Hepatocyte (in vitro differentiated cells): ENCODE measurements around the gene FREM1.

Experiments used
- EZH2 ChIP-seq: fragments of 200-600 bp; sonication (generic); IDR thresholded peaks from 2 replicates; pipeline ENCODE4 v1.6.1; 2016; ENCODE audit warnings: antibody characterized with exemption, mild to moderate bottlenecking, borderline replicate concordance
- EZH2phosphoT487 ChIP-seq: fragments of 200-600 bp; sonication (generic); IDR thresholded peaks from one replicate; pipeline ENCODE4 v1.6.1; 2018; ENCODE audit warnings: antibody characterized with exemption, mild to moderate bottlenecking, low read depth, moderate library complexity; ENCODE audit not compliant: unreplicated experiment, severe bottlenecking
- TF ChIP-seq, protein P1 (sequence below): fragments of 200-600 bp; sonication (generic); IDR thresholded peaks from 2 replicates; pipeline ENCODE4 v1.5.1; 2016; ENCODE audit warnings: antibody characterized with exemption, mild to moderate bottlenecking; ENCODE audit not compliant: poor library complexity

DNA sequence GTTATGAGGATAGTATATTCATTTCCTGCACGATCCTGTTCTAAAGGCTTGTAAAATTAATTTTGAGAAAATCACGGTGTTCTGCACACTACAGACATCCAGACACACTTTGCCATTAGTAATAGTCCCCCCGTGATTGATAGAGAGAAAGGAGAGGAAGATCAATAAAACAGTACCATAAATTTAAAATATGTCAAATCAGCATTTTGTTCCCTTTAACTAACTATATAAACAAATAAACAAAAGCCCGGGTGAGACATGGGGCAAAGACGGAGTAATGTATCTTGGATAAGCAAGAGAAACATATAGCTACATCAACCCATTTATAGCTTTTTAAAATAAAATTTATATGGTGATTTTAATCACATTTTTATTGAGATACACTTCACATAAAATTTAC lies 177.1 kb downstream of the FREM1 start:
- TF ChIP-seq, protein P1, sequence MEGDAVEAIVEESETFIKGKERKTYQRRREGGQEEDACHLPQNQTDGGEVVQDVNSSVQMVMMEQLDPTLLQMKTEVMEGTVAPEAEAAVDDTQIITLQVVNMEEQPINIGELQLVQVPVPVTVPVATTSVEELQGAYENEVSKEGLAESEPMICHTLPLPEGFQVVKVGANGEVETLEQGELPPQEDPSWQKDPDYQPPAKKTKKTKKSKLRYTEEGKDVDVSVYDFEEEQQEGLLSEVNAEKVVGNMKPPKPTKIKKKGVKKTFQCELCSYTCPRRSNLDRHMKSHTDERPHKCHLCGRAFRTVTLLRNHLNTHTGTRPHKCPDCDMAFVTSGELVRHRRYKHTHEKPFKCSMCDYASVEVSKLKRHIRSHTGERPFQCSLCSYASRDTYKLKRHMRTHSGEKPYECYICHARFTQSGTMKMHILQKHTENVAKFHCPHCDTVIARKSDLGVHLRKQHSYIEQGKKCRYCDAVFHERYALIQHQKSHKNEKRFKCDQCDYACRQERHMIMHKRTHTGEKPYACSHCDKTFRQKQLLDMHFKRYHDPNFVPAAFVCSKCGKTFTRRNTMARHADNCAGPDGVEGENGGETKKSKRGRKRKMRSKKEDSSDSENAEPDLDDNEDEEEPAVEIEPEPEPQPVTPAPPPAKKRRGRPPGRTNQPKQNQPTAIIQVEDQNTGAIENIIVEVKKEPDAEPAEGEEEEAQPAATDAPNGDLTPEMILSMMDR = no peak
- TF ChIP-seq EZH2phosphoT487 = no peak
- no peak for TF ChIP-seq EZH2
